ENCODE data around the gene FAM200C. TPM values are rescaled to one million over a fixed set of nuclear protein-coding genes. Genes with fewer than 3 reads are reported as not detected.

The FAM200C gene
- total RNA-seq, 3 donors from 2014 or later (not counting 1 experiment from before 2014, with no cell fraction given), result 0.28 to 0.57 (median 0.33) TPM

DNA sequence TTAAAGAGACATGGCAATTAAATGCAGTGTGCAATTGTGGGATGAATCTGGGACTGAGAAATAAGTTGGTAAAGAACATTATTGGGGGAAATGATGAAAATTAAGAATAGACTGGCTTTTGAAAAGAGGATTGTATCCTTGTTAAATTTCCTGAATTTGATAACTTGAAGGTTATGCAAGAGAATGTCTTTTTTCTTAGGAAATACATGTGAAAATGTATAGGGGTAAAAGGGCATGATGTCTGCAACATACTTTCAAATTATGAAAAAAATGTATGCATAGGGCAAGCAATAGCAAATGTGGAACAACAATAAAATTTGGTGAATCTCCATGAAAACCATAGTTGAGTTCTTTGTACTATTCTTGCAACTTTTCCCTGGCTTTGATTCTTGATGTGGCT, 45.9 kb upstream of the FAM200C start:
- no peaks in the 10 kb centered on the region for H3K27me3 ChIP-seq (ENCODE audit: control insufficient read depth, insufficient read depth, low read length)
- H3K4me1 ChIP-seq (ENCODE audit: control insufficient read depth, insufficient read depth, low read length), result peaks cover 5% of the 10 kb centered on the region
- Mint-ChIP-seq H3K4me1 (peaks cover 0 to 4% of the 10 kb centered on the region in 2 donors), H3K27me3 (ENCODE audit: low read depth in 2 of 2) (no peaks in the 10 kb centered on the region), H3K4me3 (no peak overlapping the region), H3K9me3 (no peaks in the 10 kb centered on the region), H3K36me3 (no peaks in the 10 kb centered on the region), H3K27ac (no peak overlapping the region)
- intact Hi-C loops (cut with micrococcal nuclease), result loop anchor here (10.0 kb wide), 1 partner anchor 1119 kb away; no protein-coding TSS in a partner anchor
- no peaks in the 10 kb centered on the region for H3K9me3 ChIP-seq (ENCODE audit: control insufficient read depth, insufficient read depth, low read length)
- H3K4me3 ChIP-seq (ENCODE audit: low read length), result no peak overlapping the region
- DNase-seq, result no peak
- no peaks in the 10 kb centered on the region for H3K36me3 ChIP-seq (ENCODE audit: control insufficient read depth, insufficient read depth, low read length)
- no peak overlapping the region for H3K27ac ChIP-seq (ENCODE audit: low read length)
- ATAC-seq, result no peak
- TF ChIP-seq, protein P1, sequence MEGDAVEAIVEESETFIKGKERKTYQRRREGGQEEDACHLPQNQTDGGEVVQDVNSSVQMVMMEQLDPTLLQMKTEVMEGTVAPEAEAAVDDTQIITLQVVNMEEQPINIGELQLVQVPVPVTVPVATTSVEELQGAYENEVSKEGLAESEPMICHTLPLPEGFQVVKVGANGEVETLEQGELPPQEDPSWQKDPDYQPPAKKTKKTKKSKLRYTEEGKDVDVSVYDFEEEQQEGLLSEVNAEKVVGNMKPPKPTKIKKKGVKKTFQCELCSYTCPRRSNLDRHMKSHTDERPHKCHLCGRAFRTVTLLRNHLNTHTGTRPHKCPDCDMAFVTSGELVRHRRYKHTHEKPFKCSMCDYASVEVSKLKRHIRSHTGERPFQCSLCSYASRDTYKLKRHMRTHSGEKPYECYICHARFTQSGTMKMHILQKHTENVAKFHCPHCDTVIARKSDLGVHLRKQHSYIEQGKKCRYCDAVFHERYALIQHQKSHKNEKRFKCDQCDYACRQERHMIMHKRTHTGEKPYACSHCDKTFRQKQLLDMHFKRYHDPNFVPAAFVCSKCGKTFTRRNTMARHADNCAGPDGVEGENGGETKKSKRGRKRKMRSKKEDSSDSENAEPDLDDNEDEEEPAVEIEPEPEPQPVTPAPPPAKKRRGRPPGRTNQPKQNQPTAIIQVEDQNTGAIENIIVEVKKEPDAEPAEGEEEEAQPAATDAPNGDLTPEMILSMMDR (IDR thresholded peaks at IDR 0.05), result no peak

- ATAC-seq (no peak), DNase-seq (no peak)
- Mint-ChIP-seq H3K27me3 (ENCODE audit: low read depth in 2 of 2) (no peaks in the 10 kb centered on the region), H3K27ac (no peak overlapping the region), H3K4me3 (no peak overlapping the region), H3K9me3 (no peaks in the 10 kb centered on the region), H3K4me1 (peaks cover 0 to 4% of the 10 kb centered on the region in 2 donors), H3K36me3 (no peaks in the 10 kb centered on the region)
- no peaks in the 10 kb centered on the region for H3K27me3 ChIP-seq (ENCODE audit: control insufficient read depth, insufficient read depth, low read length)
- intact Hi-C loops (cut with micrococcal nuclease), result loop anchor here (10.0 kb wide), 1 partner anchor 1120 kb away; no protein-coding TSS in a partner anchor
- H3K9me3 ChIP-seq (ENCODE audit: control insufficient read depth, insufficient read depth, low read length), result no peaks in the 10 kb centered on the region
- TF ChIP-seq, protein P1 (IDR thresholded peaks at IDR 0.05), result no peak
- H3K27ac ChIP-seq (ENCODE audit: low read length), result no peak overlapping the region
- WGBS (ENCODE audit: insufficient coverage), result 89% methylated on average over 1 of the region's 1 CpG
- no peaks in the 10 kb centered on the region for H3K36me3 ChIP-seq (ENCODE audit: control insufficient read depth, insufficient read depth, low read length)
- no peak overlapping the region for H3K4me3 ChIP-seq (ENCODE audit: low read length)
- peaks cover 5% of the 10 kb centered on the region for H3K4me1 ChIP-seq (ENCODE audit: control insufficient read depth, insufficient read depth, low read length)
Measured at GRCh38 chr5:160445132-160445531, 45.3 kb upstream of the FAM200C start.

DNA sequence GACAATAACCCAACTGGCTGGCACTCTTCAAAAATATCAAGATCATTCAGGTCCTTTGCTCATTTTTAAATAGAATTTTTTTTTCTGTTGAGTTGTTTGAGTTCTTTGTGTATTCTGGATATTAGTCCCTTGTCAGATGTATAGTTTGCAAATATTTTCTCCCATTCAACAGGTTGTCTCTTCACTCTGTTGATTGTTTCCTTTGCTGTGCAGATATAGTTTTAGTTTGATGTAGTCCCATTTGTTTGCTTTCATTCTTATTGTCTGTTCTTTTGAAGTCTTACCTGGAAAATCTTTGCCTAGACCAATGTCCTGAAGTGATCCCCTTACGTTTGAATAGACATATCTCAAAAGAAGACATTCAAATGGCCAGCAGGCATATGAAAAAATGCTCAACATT, 44.6 kb upstream of the FAM200C start:
- Mint-ChIP-seq H3K4me1 (peaks cover 0 to 4% of the 10 kb centered on the region in 2 donors), H3K9me3 (no peaks in the 10 kb centered on the region), H3K4me3 (no peak overlapping the region), H3K27ac (no peak overlapping the region), H3K36me3 (no peaks in the 10 kb centered on the region), H3K27me3 (ENCODE audit: low read depth in 2 of 2) (no peaks in the 10 kb centered on the region)
- no peaks in the 10 kb centered on the region for H3K36me3 ChIP-seq (ENCODE audit: control insufficient read depth, insufficient read depth, low read length)
- TF ChIP-seq, protein P1 (IDR thresholded peaks at IDR 0.05), result no peak
- no peak for ATAC-seq
- intact Hi-C loops (cut with micrococcal nuclease), result loop anchor here (10.0 kb wide), 1 partner anchor 1120 kb away; no protein-coding TSS in a partner anchor
- H3K4me1 ChIP-seq (ENCODE audit: control insufficient read depth, insufficient read depth, low read length), result peaks cover 5% of the 10 kb centered on the region
- H3K27ac ChIP-seq (ENCODE audit: low read length), result no peak overlapping the region
- H3K9me3 ChIP-seq (ENCODE audit: control insufficient read depth, insufficient read depth, low read length), result no peaks in the 10 kb centered on the region
- 86% methylated on average over 1 of the region's 1 CpG for WGBS (ENCODE audit: insufficient coverage)
- H3K4me3 ChIP-seq (ENCODE audit: low read length), result no peak overlapping the region
- no peaks in the 10 kb centered on the region for H3K27me3 ChIP-seq (ENCODE audit: control insufficient read depth, insufficient read depth, low read length)
- no peak for DNase-seq

DNA sequence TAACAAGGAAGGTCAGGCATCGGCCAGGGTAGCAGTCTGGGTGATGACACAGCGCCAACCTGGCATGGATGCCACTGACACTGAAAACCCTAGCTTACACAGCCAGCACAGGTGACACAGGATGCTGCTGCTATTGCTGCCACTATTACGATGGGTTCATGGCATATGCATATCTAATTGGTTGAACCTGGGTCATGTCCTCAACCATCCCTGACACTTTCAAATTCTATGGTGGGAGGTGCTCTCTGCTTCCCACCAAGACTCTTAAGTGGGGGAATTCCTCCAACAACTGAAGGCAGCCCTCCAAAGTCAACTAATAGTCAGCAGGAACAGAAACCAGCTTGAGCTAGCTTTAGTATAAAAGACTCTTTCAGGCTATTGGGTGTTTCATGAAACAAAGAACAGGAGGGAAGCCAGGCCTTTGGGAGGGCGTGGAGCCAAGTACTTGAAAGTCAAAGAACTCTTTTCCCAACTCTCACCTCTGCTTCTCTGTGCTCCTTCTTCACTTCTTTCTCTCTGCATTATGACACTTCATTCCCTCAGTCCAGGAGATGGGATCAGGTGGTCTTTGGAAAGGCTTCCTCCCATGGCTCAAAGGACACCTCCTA, 43.1 kb upstream of the FAM200C start:
- intact Hi-C loops (cut with micrococcal nuclease), result loop anchor here (10.0 kb wide), 1 partner anchor 1122 kb away; no protein-coding TSS in a partner anchor
- TF ChIP-seq, protein P1 (IDR thresholded peaks at IDR 0.05), result no peak
- DNase-seq, result no peak
- Mint-ChIP-seq H3K27me3 (ENCODE audit: low read depth in 2 of 2) (no peaks in the 10 kb centered on the region), H3K36me3 (no peaks in the 10 kb centered on the region), H3K9me3 (no peaks in the 10 kb centered on the region), H3K27ac (no peak overlapping the region), H3K4me1 (peaks cover 13 to 17% of the 10 kb centered on the region in 2 donors), H3K4me3 (no peak overlapping the region)
- H3K4me3 ChIP-seq (ENCODE audit: low read length), result no peak overlapping the region
- no peak overlapping the region for H3K27ac ChIP-seq (ENCODE audit: low read length)
- no peaks in the 10 kb centered on the region for H3K36me3 ChIP-seq (ENCODE audit: control insufficient read depth, insufficient read depth, low read length)
- H3K4me1 ChIP-seq (ENCODE audit: control insufficient read depth, insufficient read depth, low read length), result peaks cover 18% of the 10 kb centered on the region
- 83% methylated on average over 4 of the region's 4 CpGs for WGBS (ENCODE audit: insufficient coverage)
- no peak for ATAC-seq
- no peaks in the 10 kb centered on the region for H3K9me3 ChIP-seq (ENCODE audit: control insufficient read depth, insufficient read depth, low read length)
- H3K27me3 ChIP-seq (ENCODE audit: control insufficient read depth, insufficient read depth, low read length), result no peaks in the 10 kb centered on the region
